ENCODE data around the gene SLC18A2.

The SLC18A2 gene

DNA sequence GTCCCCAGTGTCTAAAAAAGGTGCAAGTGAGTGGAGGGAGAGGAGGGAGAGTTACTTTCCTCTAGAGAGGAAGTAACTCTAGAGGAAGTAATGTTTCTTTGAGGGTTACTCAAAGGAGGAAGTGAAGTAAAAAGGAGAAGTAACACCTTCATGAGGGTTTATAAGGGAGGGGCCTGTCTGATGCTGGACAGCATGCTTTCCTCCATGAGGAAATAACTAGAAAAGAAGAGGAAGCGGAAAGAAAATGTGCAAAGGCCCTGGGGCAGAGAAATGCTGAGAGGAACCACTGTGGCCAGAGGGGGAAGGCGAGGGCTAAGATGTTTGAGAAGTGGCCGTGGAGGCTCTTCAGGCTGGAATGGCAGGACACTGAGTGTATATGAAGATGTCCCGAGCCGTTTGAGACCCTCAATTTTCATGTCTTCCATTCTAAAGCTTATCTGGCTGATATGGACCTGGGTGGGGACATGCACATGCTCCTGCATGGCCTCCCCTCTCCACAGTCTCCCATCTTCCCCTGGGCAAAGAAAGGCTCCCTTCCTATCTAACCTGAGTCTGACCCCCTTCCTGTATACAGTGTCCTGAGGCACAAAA, 3.4 kb upstream of the SLC18A2 start:
- no peak overlapping the region for H3K9ac ChIP-seq (ENCODE audit: low read length)
- H4K8ac ChIP-seq (ENCODE audit: low read length) = no peak overlapping the region
- H2BK12ac ChIP-seq (ENCODE audit: low read length in 2 of 2) = no peak overlapping the region
- H3K4me1 ChIP-seq (ENCODE audit: control insufficient read depth, insufficient read depth, low read depth, low read length) = peaks cover 12% of the 10 kb centered on the region
- WGBS = 90% methylated on average over 5 of the region's 5 CpGs
- no peak overlapping the region for H2BK5ac ChIP-seq (ENCODE audit: low read depth, low read length, poor library complexity, severe bottlenecking)
- no peak overlapping the region for H2AK5ac ChIP-seq (ENCODE audit: low read length, severe bottlenecking)
- no peak overlapping the region for H2AFZ ChIP-seq (ENCODE audit: low read depth, low read length)
- H3K79me1 ChIP-seq (replicated peaks; ENCODE audit: low read length, poor library complexity, severe bottlenecking) = no peaks in the 10 kb centered on the region
- no peak overlapping the region for H3K27ac ChIP-seq (ENCODE audit: low read length, poor library complexity, severe bottlenecking)
- H3K9me3 ChIP-seq (ENCODE audit: control insufficient read depth, low read length) = no peaks in the 10 kb centered on the region
- no peak overlapping the region for H3K18ac ChIP-seq (ENCODE audit: low read depth in 1 of 2, low read length in 2 of 2)
- H3K4me3 ChIP-seq (ENCODE audit: insufficient read depth in 1 of 2, low read depth in 1 of 2, low read length in 2 of 2) = no peak overlapping the region
- H3K23ac ChIP-seq (ENCODE audit: low read length in 2 of 2) = no peak overlapping the region
- H2BK15ac ChIP-seq (ENCODE audit: low read depth, poor library complexity, severe bottlenecking) = no peak overlapping the region
- H3K27me3 ChIP-seq (ENCODE audit: control insufficient read depth in 1 of 2, insufficient read depth in 1 of 2, low read length in 2 of 2) = peaks cover 67 to 86% of the 10 kb centered on the region in 2 experiments
- DNase-seq = no peak
- no peak overlapping the region for H3K4ac ChIP-seq (ENCODE audit: low read depth in 1 of 2, low read length in 2 of 2)
- no peaks in the 10 kb centered on the region for H3K36me3 ChIP-seq (ENCODE audit: control insufficient read depth in 1 of 2, insufficient read depth in 2 of 2, low read depth in 1 of 2, low read length in 2 of 2)
- H4K91ac ChIP-seq (ENCODE audit: low read length) = no peak overlapping the region
- no peak overlapping the region for H3K14ac ChIP-seq (ENCODE audit: low read length in 2 of 2)
- H3K4me2 ChIP-seq (ENCODE audit: low read length, poor library complexity, severe bottlenecking) = no peak overlapping the region
- H2BK120ac ChIP-seq (ENCODE audit: low read depth, low read length) = no peak overlapping the region

DNA sequence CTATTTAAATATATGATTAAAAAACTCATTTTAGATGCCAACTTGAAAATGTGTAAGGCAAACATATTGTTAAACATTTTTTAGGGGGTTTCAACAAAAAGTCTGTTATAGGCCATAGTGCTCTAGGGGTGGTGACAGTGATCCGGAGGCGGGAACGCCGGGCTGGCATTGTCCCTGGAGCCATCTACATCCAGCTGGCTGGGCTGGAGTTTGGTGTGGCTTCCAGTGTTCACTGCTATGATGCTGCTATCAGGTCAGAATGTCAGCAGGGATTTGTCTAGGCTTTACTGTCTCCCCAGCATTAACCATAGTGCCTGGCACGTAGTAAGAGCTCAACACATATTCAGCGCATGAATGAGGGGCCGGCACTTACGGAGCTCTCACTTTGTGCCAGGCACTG, 1.9 kb upstream of the SLC18A2 start:
- Histone ChIP-seq H2BK120ac (ENCODE audit: low read depth, low read length) (no peak overlapping the region), H3K9me3 (ENCODE audit: control insufficient read depth, low read length) (no peaks in the 10 kb centered on the region), H3K23ac (ENCODE audit: low read length in 2 of 2) (no peak overlapping the region), H3K27ac (ENCODE audit: low read length, poor library complexity, severe bottlenecking) (no peak overlapping the region), H3K4ac (ENCODE audit: low read depth in 1 of 2, low read length in 2 of 2) (no peak overlapping the region), H2BK15ac (ENCODE audit: low read depth, poor library complexity, severe bottlenecking) (no peak overlapping the region), H2BK12ac (ENCODE audit: low read length in 2 of 2) (no peak overlapping the region), H3K18ac (ENCODE audit: low read depth in 1 of 2, low read length in 2 of 2) (no peak overlapping the region), H3K4me3 (ENCODE audit: insufficient read depth in 1 of 2, low read depth in 1 of 2, low read length in 2 of 2) (no peak overlapping the region), H4K91ac (ENCODE audit: low read length) (no peak overlapping the region), H2AFZ (ENCODE audit: low read depth, low read length) (no peak overlapping the region), H2BK5ac (ENCODE audit: low read depth, low read length, poor library complexity, severe bottlenecking) (no peak overlapping the region), H3K79me1 (replicated peaks; ENCODE audit: low read length, poor library complexity, severe bottlenecking) (no peaks in the 10 kb centered on the region), H4K8ac (ENCODE audit: low read length) (no peak overlapping the region), H3K36me3 (ENCODE audit: control insufficient read depth in 1 of 2, insufficient read depth in 2 of 2, low read depth in 1 of 2, low read length in 2 of 2) (no peaks in the 10 kb centered on the region), H3K14ac (ENCODE audit: low read length in 2 of 2) (no peak overlapping the region), H3K4me2 (ENCODE audit: low read length, poor library complexity, severe bottlenecking) (no peak overlapping the region), H2AK5ac (ENCODE audit: low read length, severe bottlenecking) (no peak overlapping the region), H3K9ac (ENCODE audit: low read length) (no peak overlapping the region), H3K4me1 (ENCODE audit: control insufficient read depth, insufficient read depth, low read depth, low read length) (peaks cover 12% of the 10 kb centered on the region), H3K27me3 (ENCODE audit: control insufficient read depth in 1 of 2, insufficient read depth in 1 of 2, low read length in 2 of 2) (peaks cover 67 to 84% of the 10 kb centered on the region in 2 experiments)
- DNase-seq = no peak
- WGBS = 92% methylated on average over 8 of the region's 8 CpGs

DNA sequence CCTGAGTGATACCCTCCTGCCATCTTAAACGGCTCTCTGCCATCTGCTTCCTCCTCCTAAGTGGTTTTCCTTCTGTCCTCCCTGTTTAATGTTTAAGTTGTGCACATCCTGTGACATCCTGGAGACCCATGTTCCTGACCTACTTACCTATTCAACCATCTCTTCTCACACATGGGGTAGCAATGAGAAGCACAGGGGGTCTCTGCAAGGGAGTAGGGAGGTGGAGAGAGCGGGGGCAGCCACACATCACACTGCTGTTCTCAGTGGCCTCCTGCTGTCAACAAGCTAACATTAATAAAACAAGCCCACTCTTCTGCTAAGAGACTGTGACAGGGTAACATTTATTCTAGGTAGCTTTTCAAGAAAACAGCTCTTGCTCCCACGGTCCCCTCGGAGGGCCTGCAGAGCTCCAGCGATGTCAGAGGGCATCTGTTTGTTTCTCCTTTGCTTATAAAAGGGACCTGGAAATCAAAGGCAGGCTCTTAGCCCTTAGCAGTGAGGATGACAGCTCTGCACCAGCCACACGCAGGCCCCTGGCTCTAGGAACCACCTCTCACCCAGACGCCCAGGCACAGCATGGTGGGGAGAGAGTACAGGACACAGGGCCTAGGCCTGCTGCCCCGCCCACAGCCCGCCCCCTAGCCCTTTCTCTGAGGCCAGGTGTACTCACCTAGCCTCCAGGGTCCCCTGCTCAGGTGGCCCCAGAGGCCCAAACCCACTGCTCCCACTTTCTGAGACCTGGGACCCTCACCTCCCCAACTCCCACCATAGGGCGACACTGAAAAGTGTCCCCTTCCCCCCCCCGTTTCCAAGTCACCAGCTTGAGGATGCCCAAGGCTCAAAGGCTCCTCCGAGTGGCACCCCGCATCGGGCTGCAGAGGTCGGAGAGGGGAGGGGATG, 943 bp upstream of the SLC18A2 start:
- no peaks in the 10 kb centered on the region for H3K79me1 ChIP-seq (replicated peaks; ENCODE audit: low read length, poor library complexity, severe bottlenecking)
- H3K4ac ChIP-seq (ENCODE audit: low read depth in 1 of 2, low read length in 2 of 2) = no peak overlapping the region
- no peak overlapping the region for H3K4me3 ChIP-seq (ENCODE audit: insufficient read depth in 1 of 2, low read depth in 1 of 2, low read length in 2 of 2)
- no peaks in the 10 kb centered on the region for H3K9me3 ChIP-seq (ENCODE audit: control insufficient read depth, low read length)
- no peaks in the 10 kb centered on the region for H3K36me3 ChIP-seq (ENCODE audit: control insufficient read depth in 1 of 2, insufficient read depth in 2 of 2, low read depth in 1 of 2, low read length in 2 of 2)
- H3K4me2 ChIP-seq (ENCODE audit: low read length, poor library complexity, severe bottlenecking) = no peak overlapping the region
- no peak overlapping the region for H3K9ac ChIP-seq (ENCODE audit: low read length)
- H2AK5ac ChIP-seq (ENCODE audit: low read length, severe bottlenecking) = no peak overlapping the region
- H2BK120ac ChIP-seq (ENCODE audit: low read depth, low read length) = no peak overlapping the region
- H2AFZ ChIP-seq (ENCODE audit: low read depth, low read length) = no peak overlapping the region
- no peak overlapping the region for H3K27ac ChIP-seq (ENCODE audit: low read length, poor library complexity, severe bottlenecking)
- H3K27me3 ChIP-seq (ENCODE audit: control insufficient read depth in 1 of 2, insufficient read depth in 1 of 2, low read length in 2 of 2) = peaks cover 73 to 83% of the 10 kb centered on the region in 2 experiments
- 24% methylated on average over 12 of the region's 15 CpGs for whole genome bisulfite sequencing
- no peak overlapping the region for H3K14ac ChIP-seq (ENCODE audit: low read length in 2 of 2)
- H2BK12ac ChIP-seq (ENCODE audit: low read length in 2 of 2) = no peak overlapping the region
- no peak overlapping the region for H2BK15ac ChIP-seq (ENCODE audit: low read depth, poor library complexity, severe bottlenecking)
- H4K8ac ChIP-seq (ENCODE audit: low read length) = no peak overlapping the region
- peaks cover 12% of the 10 kb centered on the region for H3K4me1 ChIP-seq (ENCODE audit: control insufficient read depth, insufficient read depth, low read depth, low read length)
- no peak for DNase-seq
- no peak overlapping the region for H4K91ac ChIP-seq (ENCODE audit: low read length)
- H2BK5ac ChIP-seq (ENCODE audit: low read depth, low read length, poor library complexity, severe bottlenecking) = no peak overlapping the region
- no peak overlapping the region for H3K23ac ChIP-seq (ENCODE audit: low read length in 2 of 2)
- no peak overlapping the region for H3K18ac ChIP-seq (ENCODE audit: low read depth in 1 of 2, low read length in 2 of 2)
